OCI-LY1 (cell line): ENCODE results near the gene WNT6.

Source experiments
- CTCF ChIP-seq: fragments of 200-600 bp; sonication (generic), shearing (Covaris generic); IDR thresholded peaks from 2 replicates; pipeline ENCODE4 v1.5.1; 2017; ENCODE audit warnings: mild to moderate bottlenecking, antibody characterized with exemption, low read length, moderate library complexity, mixed read lengths
- EZH2 ChIP-seq: fragments of 200-600 bp; sonication (generic), shearing (Covaris generic); IDR thresholded peaks from 2 replicates; pipeline ENCODE4 v1.8.0; 2017; ENCODE audit warnings: borderline replicate concordance, mixed run types, mild to moderate bottlenecking, antibody characterized with exemption, low read length, moderate library complexity, mixed read lengths

GRCh38 chr2:218831378-218831990 lies 28.1 kb upstream of the WNT6 start, which contains the start of gene PRKAG3:
- TF ChIP-seq CTCF (no peak), EZH2 (no peak)
